ENCODE measurements around the gene ZNF646.

Gene ZNF646

GRCh38 chr16:31064882-31065461, 9.2 kb upstream of the ZNF646 start:
- no peak for DNase-seq (ENCODE audit: low read depth)

GRCh38 chr16:31067342-31067741, 6.9 kb upstream of the ZNF646 start:
- DNase-seq (ENCODE audit: low read depth): no peak

DNA sequence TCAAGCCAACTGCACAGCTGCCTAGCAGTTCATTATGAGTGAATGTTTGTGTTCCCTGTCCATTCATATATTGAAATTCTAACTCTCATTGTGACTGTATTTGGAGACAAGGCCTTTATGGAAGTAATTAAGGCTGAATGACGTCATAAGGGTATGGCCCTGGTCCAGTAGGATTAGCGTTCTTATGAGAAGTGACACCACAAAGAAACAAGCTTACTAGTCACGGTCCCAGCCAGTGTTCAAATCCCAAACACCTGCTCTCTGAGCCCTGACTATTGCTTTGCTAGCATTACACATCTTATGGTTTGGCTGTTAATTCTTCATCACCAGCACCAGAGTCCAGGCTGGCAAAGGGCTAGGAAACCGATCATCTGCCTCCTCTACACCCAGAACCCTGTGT, 2.4 kb upstream of the ZNF646 start:
- no peak for DNase-seq (ENCODE audit: low read depth)

- DNase-seq (ENCODE audit: low read depth): no peak
These were observed 1.6 kb upstream of the ZNF646 start for GRCh38 chr16:31072540-31073141.

GRCh38 chr16:31073142-31073969, 866 bp upstream of the ZNF646 start:
- DNase-seq (ENCODE audit: low read depth): peak; percentile 84

- no peak for DNase-seq (ENCODE audit: low read depth)
These were observed 577 bp downstream of the ZNF646 start for GRCh38 chr16:31074814-31075183.

GRCh38 chr16:31076319-31076718, 2.1 kb downstream of the ZNF646 start:
- no peak for DNase-seq (ENCODE audit: low read depth)

GRCh38 chr16:31077024-31077423, 2.8 kb downstream of the ZNF646 start:
- DNase-seq (ENCODE audit: low read depth): no peak

DNA sequence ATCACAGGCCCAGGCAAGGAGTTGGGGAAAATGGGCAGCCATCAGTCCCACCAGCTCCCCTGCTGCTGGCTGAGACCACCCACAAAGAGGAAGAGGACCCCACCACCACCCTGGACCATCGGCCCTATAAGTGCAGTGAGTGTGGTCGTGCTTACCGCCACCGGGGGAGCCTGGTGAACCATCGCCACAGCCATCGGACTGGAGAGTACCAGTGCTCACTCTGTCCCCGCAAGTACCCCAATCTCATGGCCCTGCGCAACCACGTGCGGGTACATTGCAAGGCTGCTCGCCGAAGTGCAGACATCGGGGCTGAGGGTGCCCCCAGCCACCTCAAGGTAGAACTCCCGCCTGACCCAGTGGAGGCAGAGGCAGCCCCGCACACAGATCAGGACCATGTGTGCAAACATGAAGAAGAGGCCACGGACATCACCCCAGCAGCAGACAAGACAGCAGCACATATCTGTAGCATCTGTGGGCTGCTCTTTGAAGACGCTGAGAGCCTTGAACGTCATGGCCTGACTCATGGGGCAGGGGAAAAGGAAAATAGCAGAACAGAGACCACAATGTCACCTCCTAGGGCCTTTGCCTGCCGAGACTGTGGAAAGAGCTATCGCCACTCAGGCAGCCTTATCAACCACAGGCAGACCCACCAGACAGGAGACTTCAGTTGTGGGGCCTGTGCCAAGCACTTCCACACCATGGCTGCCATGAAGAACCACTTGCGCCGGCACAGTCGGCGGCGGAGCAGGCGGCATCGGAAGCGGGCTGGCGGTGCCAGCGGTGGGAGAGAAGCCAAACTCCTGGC, 3.6 kb downstream of the ZNF646 start:
- no peak for DNase-seq (ENCODE audit: low read depth)

DNA sequence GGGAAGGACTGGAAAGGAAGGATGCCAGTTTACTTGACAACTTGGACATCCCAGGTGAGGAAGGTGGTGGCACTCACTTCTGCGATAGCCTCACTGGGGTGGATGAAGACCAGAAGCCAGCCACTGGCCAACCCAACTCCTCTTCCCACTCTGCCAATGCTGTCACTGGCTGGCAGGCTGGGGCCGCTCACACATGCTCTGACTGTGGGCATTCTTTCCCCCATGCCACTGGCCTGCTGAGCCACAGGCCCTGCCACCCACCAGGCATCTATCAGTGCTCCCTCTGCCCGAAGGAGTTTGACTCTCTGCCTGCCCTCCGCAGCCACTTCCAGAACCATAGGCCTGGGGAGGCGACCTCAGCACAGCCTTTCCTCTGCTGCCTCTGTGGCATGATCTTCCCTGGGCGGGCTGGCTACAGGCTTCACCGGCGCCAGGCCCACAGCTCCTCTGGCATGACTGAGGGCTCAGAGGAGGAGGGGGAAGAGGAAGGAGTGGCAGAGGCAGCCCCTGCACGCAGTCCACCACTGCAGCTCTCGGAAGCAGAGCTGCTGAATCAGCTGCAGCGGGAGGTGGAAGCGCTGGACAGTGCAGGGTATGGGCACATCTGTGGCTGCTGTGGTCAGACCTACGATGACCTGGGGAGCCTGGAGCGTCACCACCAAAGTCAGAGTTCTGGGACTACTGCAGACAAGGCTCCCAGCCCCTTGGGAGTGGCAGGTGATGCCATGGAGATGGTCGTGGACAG, 4.5 kb downstream of the ZNF646 start:
- no peak for DNase-seq (ENCODE audit: low read depth)

DNA sequence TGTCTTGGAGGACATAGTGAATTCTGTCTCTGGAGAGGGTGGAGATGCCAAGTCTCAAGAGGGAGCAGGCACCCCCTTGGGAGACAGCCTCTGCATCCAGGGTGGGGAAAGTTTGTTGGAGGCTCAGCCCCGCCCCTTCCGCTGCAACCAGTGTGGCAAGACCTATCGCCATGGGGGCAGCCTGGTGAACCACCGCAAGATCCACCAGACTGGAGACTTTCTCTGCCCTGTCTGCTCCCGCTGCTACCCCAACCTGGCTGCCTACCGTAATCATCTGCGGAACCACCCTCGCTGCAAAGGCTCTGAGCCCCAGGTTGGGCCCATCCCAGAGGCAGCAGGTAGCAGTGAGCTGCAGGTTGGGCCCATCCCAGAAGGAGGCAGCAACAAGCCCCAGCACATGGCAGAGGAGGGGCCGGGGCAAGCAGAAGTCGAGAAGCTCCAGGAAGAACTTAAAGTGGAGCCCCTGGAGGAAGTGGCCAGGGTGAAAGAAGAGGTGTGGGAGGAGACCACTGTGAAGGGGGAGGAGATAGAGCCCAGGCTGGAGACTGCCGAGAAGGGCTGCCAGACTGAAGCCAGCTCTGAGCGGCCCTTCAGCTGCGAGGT, 5.2 kb downstream of the ZNF646 start:
- DNase-seq (ENCODE audit: low read depth): no peak

DNA sequence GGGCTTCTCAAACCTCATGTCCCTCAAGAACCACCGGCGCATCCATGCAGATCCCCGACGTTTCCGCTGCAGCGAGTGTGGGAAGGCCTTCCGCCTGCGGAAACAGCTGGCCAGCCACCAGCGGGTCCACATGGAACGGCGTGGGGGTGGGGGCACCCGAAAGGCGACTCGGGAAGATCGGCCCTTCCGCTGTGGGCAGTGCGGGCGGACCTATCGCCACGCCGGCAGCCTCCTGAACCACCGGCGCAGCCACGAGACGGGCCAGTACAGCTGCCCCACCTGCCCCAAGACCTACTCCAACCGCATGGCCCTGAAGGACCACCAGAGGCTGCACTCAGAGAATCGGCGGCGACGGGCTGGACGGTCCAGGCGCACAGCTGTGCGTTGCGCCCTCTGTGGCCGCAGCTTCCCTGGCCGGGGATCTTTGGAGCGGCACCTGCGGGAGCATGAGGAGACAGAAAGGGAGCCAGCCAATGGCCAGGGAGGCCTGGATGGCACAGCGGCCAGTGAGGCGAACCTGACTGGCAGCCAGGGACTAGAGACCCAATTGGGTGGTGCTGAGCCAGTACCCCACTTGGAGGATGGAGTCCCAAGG, 5.9 kb downstream of the ZNF646 start:
- no peak for DNase-seq (ENCODE audit: low read depth)

- DNase-seq (ENCODE audit: low read depth): no peak
These were observed 6.7 kb downstream of the ZNF646 start for GRCh38 chr16:31080756-31081419.

- no peak for DNase-seq (ENCODE audit: low read depth)
These were observed 7.5 kb downstream of the ZNF646 start for GRCh38 chr16:31081428-31082351.

- no peak for DNase-seq (ENCODE audit: low read depth)
These were observed 8.3 kb downstream of the ZNF646 start for GRCh38 chr16:31082368-31083045.

DNA sequence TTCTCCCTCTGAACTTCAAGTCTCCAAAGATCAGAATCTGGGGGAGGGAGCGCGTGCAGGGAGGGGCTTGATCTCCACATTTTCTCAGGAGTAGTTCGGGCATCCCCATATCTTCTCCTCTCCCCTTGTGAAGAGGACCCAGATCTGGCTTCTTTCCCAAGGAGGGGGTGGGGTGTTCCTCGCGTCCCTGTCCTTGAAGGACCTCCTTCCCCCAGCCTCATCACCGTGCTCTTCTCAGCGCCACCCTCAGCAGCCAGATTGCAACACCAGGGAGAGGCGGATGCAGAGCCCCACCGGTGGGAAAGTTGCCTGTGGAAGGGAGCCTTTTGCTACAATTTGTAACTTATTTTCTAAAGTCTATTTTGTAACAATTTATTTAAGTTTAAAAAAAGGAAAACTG, 8.9 kb downstream of the ZNF646 start:
- no peak for DNase-seq (ENCODE audit: low read depth)

- DNase-seq (ENCODE audit: low read depth): no peak
These were observed 9.3 kb downstream of the ZNF646 start for GRCh38 chr16:31083556-31083955.

GRCh38 chr16:31083981-31084380, 9.8 kb downstream of the ZNF646 start:
- DNase-seq (ENCODE audit: low read depth): no peak
